Activated CD8-positive, alpha-beta memory T cell treated with anti-CD3 and anti-CD28 coated beads for 36 hours (primary cell): ENCODE data around the gene FAM222A. TPM values are rescaled to one million over a fixed set of nuclear protein-coding genes. Genes with fewer than 3 reads are reported as not detected.

Source experiments
- total RNA-seq, 2 experiments: library from RNA; stranded (reverse); gene quantifications; one replicate each; pipeline ENCODE4 v1.2.3, GENCODE V29; 2021

The FAM222A gene
- total RNA-seq, 2 experiments from 2014 or later = 2.1 to 2.5 TPM

Other genes with a start within 250 kb of the FAM222A start
- gene KCTD10, start 236.5 kb upstream of the FAM222A start, total RNA-seq = 10 to 100 TPM; 47.3 to 48.6 TPM
- 10 to 100 TPM; 32.7 to 33.7 TPM for gene UBE3B, start 236.2 kb upstream of the FAM222A start, total RNA-seq
- gene MMAB, start 140.3 kb upstream of the FAM222A start, total RNA-seq = 10 to 100 TPM; 49.0 to 49.4 TPM
- 10 to 100 TPM; 16.9 to 17.1 TPM for gene MVK, start 140.0 kb upstream of the FAM222A start, total RNA-seq
- gene TRPV4, start 119.6 kb downstream of the FAM222A start, total RNA-seq = not detected
- gene GLTP, start 166.7 kb downstream of the FAM222A start, total RNA-seq = 10 to 100 TPM; 36.9 to 37.4 TPM
- gene TCHP, start 186.4 kb downstream of the FAM222A start, total RNA-seq = 10 to 100 TPM; 25.6 to 27.0 TPM